HG02943 (cell line): ENCODE measurements around the gene NUDT22.

Experiments
- ATAC-seq: cut with Tn5 transposase; IDR thresholded peaks from one replicate; pipeline ENCODE4 v1.9.1; 2021; ENCODE audit warnings: mild to moderate bottlenecking, low read depth, moderate library complexity; ENCODE audit not compliant: unreplicated experiment

The NUDT22 gene

DNA sequence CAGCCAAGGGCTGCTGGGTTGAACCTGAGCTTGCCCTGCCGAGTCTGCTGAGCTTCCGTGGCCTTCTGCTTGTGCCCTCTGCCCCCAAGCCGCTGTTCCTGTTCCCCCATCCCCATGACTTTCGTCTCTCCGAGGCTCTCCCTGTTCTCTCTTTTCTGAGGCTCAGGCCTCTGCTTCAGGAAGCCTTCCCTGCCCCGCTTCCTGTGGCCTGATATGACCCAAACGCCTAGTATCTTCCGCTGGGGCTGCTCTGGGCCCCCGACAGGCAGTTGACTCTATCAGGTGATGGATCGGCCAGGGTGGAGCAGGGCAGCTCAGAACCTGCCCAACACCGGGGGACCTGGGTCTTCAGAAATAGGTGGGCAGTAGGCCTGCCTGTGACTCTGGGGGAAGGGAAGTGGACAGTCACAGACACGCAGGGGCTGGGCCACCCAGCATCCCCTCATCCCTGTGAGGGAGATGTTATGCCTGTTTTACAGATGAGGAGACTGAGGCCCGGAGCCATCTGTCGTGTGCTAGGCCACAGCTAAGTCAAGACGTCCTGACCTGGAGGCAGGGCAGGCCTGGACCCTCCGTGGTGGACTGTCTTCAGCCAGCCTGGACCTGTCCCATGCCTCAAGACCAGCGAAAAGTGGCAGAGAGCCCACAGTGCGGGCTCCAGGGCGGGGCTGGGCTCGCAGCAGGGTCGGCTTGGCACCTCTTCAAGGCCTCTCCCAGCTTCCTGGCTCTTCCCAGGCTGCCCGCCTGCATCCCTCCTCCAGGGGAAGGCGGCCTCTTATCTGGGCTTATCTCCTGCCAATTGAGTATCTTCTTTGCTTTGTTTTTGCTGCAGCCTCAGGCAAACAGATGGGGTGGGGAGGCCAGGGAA is 42.2 kb downstream of the NUDT22 start:
- no peak for ATAC-seq

DNA sequence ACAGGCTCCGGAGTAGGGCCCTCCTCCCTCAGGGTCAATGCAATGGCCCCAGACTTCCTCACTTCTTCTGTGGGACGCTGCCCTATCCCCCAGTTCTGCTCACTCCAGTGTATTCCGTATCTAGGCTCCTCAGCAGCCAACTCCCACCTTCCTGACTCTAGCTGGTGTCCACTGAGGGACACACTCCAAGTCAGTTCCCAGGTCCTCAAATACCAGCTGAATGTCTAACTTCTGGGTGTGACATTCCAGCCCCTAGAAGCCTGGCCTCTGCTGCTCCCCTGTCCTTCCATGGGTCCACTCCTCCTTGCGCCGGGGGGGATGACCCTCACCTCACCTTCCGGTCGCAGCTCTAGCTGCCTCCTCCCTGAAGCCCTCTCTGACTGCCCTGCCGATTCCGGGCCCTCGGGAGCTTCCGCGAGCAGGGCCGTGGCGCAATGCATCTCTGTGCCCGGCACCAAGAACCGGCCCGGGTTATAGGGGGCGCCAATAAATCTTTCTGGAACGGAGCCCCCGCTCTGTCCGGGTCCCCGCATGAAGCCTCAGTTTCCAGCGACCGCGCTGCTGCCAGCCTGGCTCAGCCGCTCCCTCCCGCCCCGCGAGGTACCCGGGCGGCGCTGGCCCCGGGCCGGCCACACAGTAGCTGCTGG is 42.9 kb downstream of the NUDT22 start:
- ATAC-seq: peak; percentile 5

DNA sequence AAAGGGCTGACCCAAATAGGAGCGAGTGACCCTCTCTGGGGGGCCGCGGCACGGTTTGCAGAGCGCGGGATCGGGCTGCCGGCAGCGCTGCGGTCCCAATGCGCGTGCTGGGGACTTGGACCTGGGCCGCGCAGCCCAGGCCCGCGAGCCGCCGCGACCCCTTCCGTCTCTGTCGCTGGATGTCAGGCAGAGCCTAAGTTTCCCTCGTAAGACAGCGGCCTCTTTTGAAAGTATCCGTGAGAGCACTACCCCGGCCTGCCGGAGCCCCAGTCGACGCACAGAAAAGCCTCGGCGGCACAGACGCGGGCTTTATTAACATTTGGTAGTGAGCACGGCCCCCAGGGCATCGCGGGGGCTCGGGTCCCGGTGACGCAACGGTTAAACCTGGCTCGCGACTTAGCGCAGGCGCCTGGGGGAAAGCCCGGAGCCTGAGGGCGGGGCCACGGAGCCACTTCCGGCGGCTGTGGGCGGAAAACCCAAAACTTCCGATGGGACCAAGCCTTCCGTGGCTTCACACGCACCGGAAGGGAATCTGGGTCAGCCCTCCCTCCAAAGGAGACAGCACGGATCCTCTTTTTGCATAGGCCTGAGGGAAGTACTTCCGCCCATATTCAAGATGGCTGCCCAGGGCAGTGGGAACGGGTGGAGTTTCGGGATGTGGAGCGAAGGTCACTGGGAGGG is 43.6 kb downstream of the NUDT22 start:
- ATAC-seq: peak; percentile 62

DNA sequence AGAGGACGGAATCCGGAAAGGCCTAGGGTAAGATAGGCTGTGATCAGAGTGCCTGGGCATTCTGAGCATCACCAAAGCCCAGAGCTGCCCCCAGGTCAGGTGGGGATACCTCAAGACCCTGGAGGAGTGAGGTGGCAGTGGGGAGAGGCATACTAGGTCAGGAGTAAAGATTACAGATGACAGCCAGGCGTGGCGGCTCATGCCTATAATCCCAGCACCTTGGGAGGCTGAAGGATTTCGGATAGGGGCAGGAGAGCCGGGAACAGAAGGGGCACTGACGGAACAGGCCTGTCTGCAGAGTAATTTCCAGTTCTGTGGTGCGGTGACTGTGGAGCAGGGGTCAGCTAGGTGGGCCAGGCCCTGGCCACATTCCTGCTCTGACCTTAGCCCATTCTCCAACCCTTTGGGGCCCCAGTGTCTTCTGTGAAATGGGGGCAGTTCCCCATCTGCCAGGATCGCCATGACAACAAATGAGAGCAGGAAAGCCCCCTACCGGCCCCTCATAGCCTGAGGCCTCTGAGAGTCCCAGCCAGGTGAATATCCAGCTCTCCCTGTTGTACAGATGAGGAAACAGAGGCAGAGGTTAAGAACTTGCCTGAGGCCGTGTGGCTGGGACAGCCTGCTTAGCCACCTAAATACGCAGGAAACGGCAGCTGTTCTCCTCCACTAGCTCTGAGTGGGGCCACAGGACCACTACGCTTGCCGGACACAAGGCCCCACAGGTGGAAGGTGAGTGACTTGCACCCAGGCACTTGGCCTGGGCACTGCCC is 49.1 kb downstream of the NUDT22 start:
- no peak for ATAC-seq

DNA sequence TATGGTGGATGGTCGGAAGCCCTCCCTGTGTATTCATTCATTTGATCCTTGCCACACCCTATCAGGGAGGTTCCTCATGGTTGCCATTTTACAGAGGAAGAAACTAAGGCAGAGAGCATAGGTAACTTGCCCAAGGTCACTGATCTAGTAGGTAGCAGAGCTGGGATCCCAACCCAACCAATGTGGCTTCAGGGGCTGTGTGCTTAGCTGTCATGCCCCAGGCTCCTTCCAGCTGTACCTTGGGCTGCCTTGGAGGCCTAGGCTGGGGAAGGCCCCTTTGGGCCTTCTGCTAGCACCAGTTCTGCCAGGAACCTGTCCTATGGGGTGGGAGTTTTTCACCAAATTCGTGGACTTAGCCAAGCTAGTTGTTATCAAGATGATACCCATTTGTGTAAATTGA is 49.8 kb downstream of the NUDT22 start:
- ATAC-seq: no peak

DNA sequence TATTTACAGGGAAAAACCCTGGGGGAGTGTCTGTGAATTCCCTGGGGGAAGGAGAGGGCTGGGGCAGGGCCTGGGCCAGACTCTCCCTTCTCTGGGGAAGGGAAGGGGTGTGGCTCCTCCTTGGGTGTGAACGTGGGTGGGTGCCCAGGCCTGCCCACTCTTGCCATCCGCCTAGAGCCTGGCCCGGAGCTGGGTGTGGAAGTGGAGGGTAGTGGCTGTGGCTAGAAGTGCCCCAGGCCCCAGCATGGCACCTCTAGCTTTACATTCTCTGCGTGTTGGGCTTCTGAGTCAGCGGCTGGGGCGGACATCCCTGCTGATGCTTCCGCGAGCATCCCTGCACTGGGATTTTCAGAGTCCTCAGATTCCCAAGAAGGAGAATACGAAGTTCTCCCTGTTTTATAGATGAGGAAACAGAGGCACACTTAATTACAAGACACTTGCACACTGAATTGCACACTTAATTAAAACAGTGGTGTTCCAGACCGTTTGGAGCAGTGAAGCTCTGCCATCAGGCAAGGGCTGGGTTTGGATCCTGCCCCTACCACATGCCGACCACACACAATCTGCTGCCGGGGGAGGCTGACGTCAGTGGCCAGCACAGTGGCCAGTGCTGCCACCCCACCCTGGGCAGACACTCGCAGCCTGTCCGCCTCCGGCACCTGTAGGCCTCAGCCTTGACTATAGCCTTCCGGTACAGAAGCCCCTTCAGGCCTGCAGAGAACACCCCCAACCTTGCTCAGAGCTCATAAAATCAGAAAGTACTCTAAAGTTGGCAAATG is 50.8 kb downstream of the NUDT22 start:
- ATAC-seq: no peak

DNA sequence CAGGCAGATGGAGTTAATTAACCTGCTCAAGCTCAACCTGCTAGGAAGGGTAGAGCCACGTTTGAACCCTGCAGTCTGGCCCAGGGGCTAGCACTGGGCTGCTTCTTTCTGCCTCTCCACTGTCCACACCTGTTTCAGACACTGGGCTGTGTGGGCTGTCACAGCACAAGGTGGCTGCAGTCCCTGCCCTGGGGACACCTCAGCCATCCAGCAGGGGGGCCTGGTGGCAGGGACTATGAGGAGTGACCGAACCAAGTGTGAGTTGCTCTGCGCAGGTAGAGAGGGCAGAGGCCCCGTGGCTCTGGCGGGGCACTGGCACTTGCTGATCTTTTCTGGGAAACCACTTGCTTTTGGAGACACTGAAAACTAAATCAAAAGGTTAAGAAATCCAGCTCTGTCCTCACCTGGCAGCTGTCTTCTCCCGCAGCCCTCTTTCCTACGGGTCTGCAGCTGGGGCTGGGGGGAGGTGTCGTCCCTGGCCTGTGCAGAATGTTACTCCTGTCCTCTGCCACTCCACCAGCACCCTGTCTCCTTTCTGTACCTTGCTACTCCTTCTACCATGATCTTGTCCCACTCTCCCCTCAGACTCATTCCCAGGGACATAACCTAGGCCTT is 52.6 kb downstream of the NUDT22 start:
- ATAC-seq: no peak
